Hindlimb muscle (tissue), 1 donor: ENCODE measurements around the gene PAAF1. TPM values are rescaled to one million over a fixed set of nuclear protein-coding genes. Genes with fewer than 3 reads are reported as not detected.
"Not testable (repeated sequence)": the region's sequence is repeated elsewhere in the genome, so short reads cannot be mapped to it uniquely, and the experiment has no call there.

Experiments used
- DNase-seq: peaks from one replicate; pipeline ENCODE4 v3.0.0-alpha.2; 2013
- polyA plus RNA-seq: library from polyadenylated mRNA; unstranded; fragments of 120-200 nt; gene quantifications from one replicate; pipeline ENCODE4 v1.2.1, GENCODE V29; 2013; ENCODE audit not compliant: insufficient read length

PAAF1 gene
- polyA plus RNA-seq, 1 donor, result 46.4 TPM

DNA sequence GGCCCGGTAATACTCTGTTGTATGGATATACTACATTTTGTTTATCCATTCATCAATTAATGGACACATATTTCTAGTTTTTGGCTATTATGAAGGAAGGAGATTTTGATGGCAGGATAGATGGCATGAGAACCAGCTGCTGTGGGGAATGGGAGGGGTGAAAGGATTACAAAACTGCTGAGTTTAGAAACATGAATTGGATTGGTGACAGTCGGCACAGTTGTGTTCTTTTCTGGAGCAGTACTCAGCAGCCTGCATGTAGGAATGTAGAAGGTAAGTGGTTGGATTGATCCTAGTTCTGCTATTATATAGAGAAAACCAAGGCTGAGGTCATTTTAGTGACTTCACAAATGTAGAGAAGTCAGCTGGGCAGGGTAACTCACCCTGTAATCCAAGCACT is 7.1 kb downstream of the PAAF1 start:
- DNase-seq, result no peak

DNA sequence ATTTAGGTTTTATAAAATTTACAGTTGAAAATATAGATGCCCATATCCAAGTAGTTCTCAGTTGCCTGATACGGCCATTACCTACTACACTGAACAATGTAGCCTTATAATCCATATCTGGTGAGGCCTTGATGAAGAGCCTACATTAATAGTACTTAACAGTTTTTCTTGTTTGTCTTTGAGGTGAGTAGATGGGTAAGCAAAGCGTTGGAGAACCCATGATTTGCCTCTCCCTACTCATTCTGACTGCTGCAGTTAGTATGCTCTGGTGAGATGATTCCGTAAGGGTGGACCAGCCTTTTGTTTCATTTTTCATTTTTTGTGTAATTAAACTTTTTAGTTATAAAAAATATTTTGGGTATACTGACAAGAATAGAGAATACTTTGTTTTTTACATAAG is 11.4 kb downstream of the PAAF1 start:
- DNase-seq, result no peak

DNA sequence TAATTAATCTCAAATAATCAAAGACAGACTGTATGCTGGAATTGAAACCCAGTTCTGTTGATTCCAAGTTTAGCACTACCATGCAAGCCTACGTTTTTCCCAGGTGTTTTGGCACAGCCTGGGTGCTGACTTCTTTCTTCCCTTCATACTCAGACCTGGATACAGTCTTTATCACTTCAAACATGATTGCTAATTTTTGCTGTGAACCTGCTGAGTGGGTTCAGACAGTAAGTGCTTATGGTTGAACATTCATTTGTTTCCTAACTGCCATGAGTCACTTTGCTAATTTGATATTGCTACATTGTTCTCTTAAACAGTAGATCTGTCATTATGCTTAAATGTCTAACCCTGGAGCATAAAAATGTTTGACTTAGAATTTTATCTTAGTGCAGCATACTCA is 12.2 kb downstream of the PAAF1 start:
- no peak for DNase-seq

DNA sequence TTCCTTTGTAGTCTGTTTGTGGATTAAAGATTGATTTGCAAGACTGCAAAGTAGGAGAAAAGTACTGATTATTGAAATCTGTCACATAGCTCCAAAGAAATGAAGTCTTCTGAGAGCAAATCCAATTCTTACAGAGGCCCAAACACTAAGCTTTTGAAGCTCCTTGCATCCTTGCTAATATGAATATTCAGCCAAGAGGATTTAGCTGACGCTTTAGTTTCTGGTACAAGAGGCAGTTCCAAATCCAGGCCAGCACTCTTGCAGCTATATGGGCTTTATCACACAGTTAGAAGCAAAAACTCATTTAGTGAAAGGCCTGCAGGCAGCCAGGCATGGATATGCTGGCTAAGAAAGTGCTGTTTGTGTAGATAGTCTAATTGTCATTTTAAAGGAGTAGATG is 12.7 kb downstream of the PAAF1 start:
- no peak for DNase-seq

DNA sequence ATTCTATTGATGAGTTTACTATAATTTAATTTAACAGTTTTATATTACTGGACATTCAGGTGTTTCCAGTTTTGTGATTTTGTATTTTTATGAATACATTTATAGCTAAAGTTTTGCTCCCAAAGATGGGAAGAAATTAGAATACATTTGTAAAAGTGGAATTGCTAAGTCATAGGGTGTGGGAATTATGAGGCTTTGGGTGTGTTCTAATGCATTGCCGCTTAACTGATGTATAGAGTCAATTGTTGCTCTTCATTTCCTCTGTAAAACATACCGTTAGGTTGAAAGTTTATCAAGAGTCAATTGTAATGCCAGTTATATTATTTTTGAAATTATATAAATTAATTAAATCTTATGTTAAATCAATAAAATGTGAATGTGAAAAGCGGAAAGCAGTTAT is 16.2 kb downstream of the PAAF1 start:
- DNase-seq, result no peak

DNA sequence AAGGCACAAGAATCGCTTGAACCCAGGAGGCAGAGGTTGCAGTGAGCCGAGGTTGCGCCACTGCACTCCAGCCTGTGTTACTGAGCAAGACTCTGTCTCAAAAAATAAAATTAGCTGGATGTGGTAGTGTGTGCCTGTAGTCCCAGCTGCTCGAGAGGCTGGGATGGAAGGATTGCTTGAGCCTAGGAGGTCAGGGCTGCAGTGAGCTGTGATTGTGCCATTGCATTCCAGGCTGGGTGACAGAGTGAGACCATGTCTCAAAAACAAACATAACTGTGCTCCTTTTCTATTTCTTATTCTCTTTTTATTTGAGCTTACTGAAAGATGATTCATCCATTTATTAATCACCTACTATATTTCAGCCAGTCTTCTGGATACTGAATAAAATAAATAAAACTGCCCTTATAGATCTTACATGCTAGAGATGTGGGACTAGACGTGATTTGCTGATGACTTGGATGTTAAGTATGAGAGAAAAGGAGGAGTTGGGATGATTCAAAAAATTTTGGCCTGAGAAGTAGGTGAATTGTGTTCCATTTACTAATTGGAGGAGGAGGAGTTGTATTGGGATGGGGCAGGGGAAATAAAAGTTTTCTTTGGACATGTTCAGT is 18.0 kb downstream of the PAAF1 start:
- no peak for DNase-seq

DNA sequence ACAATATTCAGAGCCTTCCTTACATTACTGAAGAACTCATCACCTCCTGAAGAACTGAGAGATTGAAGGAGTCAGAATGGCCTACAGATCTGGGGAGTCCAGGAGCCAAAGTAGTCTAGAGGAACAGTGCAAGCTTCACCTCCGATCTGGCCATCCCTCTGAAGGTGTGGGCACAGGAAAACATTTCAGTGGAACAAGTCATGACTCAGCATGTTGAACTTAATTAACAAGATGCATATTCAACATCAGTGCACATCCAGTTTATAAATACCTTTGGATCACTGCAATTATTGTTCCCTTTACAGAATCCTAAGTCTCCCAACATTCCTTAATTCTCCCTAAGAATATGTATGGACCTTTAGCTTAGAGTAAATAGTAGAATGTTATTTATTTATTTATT is 25.5 kb downstream of the PAAF1 start:
- no peak for DNase-seq

DNA sequence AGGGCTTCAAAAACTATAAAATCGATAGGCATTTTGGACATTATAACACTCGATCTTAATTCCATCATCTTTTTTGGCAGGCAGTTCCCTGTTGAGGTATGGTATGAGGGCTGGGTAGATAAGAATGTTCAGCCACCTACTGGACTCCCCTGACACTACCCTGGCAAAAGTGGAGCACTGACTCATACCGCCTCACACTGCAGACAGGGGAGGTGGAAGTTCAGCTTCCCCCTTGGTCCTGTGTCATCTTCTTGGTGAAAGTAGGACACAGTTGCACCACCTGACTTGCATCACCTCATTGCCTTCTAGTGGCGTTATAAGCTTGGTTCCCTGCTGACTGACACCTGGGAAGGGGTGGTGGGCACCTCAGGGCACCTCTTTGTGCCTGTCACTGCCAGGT is 30.4 kb downstream of the PAAF1 start:
- DNase-seq, result no peak

DNA sequence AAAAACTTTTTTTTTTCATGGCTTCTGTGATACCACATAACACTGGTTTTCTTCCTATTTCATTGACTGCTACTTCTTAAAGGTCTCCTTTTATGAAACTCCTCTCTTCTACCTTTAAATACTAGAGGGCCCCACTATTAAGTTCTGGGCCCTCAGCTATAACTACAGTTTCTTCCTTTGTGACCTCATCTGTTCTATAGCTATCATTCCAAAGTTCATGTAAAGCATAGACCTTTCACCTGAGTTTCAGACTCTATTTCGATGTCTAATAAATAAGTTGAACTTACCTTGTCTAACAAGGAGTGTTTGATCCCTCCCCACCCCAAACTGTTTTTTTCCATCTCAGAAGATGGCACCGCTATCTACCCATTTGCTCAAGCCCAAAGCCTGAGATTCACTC is 35.2 kb downstream of the PAAF1 start:
- DNase-seq, result no peak

DNA sequence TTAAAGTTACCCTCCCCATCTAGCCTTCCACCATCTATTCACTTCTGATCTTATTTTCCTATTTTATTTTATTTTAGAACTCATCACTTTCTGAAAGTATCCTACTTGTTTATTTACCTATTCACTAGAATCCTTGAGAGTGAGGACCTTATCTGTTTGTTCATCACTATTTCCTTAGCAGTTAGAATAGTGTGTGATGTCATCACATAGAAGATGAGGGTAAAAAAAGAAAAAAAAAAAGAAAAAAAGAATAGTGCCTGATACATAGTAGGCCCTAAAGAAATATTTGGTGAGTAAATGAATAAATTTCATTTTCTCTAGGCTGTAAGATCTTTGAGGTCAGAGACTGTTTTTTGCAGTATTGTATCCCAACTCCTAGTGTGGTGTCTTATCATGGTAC is 36.7 kb downstream of the PAAF1 start:
- no peak for DNase-seq

DNA sequence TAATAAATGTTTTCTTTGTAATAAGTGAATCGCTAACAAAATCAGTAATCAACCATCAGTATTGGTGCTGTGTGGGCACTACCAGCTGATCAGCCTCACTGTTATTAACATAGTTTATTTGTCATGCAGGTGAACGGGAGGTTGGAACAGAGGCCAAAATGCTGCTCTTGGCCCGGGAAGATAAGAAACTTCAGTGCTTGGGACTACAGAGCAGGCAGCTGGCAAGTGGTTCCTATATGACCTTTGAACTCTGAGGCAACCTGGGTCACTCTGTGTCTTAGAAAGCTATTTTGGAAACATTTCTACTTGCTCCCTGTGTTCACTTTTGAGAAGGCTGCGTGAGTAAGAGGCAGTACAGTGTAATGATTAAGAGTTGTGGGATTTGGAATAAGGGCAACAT is 37.5 kb downstream of the PAAF1 start:
- no peak for DNase-seq

DNA sequence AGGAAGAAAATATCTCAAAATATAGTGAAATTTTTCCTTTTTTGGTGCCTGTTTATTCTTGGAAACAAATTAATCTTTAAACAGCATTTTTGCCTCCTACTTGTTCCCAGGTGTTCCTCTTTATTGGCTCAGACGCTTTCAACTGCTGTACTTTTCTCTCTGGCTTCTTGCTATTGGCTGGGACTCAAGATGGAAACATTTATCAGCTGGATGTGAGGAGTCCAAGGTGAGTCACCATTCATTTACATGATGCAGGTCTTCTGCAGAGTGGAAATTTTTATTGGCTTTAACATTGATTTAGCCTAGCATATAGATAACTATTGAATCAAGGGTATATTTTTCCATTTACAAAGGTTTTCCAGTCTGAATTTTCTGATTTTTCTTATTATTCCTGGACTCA is 39.6 kb downstream of the PAAF1 start:
- DNase-seq, result no peak

DNA sequence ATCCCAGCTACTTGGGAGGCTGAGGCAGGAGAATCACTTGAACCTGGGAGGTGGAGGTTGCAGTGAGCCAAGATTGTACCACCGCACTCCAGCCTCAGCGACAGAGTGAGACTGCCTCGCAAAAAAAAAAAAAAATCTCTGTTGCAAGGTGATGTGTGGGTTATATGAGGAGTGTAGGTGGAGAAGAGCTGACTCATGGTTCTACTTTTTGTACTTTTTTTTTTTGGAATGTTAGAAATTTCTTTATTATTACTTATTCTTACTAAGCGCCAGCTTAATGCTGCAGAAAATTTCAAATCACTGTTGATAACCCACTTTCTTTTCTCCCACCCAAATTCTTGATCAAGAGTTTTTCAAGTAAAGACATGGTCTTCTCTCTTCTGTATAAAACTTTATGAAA is 44.4 kb downstream of the PAAF1 start:
- no peak for DNase-seq

DNA sequence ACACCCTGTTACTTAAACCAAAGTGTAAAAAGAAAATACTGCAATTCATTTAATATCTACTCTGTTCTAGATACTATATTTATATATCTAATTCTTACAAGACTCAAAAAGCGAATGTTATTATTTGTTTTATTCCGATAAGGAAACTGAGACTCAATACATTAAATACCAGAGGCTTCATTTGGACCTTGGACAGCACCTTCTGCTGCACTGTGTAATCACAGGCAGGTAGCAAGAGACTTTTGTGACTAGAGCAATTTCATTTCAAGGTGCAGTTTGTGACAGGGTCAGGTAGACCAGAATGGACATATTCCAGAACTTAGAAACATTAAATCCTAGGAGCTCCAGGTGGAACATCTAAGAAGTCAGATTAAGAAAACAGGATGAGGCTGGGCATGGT is 52.6 kb downstream of the PAAF1 start:
- no peak for DNase-seq

DNA sequence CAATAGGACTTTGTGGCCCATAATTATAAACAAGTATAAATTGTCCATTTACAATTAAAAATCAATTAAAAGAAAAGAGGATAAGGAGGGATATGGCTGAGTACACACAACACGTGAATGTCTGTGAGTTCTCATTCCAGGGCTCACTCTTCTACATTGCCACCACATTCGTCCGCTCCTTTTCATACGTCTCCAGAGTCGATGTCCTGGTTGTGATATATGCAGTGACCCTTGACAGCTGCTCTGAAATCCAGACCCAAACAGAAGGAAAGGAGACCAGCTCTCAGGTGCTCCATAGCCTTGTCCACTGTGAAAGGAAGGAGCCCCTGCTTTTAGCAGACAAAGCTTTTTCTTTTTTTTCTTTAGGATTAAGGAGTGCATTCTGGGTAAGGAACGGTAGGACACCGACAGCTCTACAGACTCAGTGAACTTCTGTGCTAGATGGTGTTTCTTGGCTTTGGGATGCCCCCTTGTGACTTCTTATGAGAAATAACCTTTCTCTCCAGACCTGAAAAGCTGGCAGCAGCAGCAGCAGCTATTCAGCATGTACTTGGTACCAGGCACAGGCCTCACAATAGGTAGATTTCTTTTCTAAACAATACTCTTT is 54.3 kb downstream of the PAAF1 start:
- no peak for DNase-seq

DNA sequence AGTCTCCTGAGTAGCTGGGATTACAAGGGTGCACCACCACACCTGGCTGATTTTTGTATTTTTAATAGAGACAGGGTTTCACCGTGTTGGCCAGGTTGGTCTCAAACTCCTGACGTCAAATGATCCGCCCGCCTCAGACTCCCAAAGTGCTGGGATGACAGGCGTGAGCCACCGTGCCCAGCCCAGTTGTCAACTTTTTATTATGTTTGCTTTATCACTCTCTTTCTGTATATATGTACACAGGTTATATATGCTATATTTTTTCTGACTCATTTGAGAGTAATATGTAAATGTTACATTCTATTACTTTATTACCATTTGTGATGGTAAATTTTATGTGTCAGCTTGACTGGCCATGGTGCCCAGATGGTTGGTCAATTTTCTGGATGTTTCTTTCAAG is 55.2 kb downstream of the PAAF1 start:
- no peak for DNase-seq

DNA sequence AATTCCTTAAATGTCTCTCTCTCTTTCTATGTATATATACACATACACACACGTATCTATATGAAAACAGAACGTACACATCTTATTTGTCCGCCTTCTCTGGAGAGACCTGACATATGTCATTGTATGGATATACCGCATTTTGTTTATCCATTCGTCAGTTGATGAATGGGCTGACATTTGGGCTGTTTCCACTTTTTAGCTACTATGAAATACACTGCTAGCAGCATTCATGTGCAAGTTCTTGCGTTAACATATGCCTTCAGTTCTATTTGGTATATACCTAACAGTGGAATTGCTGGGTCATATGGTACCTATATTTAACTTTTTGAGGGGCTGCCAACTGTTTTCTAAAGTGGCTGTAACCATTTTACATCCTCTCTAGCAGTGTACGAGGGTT is 56.0 kb downstream of the PAAF1 start:
- DNase-seq, result no peak

DNA sequence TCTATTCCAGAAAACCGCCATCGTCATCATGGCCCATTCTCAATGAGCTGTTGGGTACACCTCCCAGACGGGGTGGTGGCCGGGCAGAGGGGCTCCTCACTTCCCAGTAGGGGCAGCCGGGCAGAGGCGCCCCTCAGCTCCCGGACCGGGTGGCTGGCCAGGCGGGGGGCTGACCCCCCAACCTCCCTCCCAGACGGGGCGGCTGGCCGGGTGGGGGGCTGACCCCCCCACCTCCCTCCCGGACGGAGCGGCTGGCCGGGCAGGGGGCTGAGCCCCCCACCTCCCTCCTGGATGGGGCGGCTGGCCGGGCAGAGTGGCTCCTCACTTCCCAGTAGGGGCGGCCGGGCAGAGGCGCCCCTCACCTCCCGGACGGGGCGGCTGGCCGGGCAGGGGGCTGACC is 59.2 kb downstream of the PAAF1 start:
- not testable (repeated sequence) for DNase-seq

DNA sequence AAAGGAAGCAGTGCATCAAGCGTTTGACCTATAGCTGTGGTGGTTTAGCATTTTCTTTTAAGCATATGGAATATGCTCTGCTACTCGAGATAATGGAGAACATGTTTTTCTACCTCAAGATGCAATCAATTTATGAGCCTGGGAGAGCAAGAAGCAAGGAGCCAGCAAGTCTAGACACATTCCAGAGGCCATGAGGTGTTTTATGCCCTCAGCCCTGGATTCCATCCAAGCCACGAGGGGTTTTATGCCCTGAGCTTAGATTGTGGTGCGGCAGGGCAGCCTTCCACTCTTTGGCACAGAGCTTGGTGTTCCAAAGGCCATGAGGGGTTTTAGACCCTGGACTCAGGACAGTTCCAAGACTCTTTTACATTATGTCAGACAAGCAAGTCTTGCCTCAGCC is 62.3 kb downstream of the PAAF1 start:
- no peak for DNase-seq

DNA sequence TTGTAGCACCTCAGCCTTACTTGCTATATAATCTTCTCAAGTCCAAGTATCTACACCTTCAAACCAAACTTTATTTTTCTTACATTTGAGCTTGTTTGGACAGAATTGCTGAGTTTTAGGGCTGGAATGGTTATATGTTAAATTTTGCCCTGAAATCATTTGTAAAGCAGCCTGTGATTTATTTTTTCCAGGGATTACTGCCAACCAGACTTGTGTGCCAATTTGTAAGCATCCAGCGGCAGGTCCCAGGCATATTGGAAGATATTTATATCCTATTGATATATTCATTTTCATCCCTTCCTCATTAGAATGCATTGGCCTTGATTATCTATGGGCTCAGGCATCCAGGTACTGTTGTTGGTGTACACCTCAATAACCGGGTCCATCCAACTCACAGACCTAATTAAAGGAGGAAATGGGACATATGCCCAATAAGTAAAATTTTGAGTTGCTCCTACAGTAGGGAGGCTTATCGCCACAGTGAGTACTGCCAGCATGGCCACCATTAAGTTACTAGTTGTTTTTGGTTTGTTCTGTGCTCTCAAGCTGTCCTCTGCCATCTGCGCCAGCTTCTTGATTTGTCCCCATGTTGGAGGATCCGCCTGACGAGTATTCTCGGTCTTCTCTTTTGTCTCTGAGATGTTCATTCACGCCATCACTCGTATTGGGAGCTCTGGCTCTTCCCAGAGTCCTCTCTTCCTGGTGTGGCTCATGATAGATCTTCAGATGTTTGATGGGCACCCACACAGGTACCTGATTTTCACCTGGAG is 64.2 kb downstream of the PAAF1 start:
- DNase-seq, result peak; percentile 30

DNA sequence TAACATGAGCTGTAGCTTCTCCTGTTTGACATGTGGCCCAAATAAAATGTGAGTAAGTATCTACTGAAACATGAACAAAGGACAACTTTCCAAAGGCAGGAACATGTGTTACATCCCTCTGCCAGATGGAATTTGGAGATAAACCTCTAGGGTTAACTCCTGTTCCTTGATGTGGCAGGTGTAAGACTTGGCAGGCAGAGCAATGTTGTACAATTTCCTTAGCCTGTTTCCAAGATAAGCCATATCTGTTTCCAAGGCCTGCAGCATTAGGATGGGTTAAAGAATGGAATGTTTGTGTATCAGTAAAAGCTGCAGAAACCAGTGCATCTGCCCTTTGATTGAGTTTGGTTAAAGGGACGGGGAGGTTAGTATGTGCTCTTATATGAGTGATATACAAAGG is 65.2 kb downstream of the PAAF1 start:
- DNase-seq, result no peak

DNA sequence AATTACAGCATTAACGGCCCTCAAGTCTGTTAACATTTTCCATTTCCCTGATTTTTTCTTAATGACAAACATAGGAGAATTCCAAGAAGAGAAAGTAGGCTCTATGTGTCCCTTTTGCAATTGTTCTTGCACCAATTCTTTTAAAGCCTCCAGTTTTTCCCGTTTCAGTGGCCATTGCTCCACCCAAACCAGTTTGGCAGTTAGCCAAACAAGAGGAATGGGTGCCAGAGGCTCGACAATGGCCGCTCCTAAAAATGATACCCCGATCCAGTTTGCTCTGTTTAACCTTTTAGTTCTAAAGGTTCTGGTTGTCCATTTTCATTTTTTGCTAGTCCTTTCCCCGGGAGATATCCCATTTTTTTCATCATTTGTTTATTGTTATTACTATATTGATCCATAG is 67.3 kb downstream of the PAAF1 start:
- DNase-seq, result no peak

DNA sequence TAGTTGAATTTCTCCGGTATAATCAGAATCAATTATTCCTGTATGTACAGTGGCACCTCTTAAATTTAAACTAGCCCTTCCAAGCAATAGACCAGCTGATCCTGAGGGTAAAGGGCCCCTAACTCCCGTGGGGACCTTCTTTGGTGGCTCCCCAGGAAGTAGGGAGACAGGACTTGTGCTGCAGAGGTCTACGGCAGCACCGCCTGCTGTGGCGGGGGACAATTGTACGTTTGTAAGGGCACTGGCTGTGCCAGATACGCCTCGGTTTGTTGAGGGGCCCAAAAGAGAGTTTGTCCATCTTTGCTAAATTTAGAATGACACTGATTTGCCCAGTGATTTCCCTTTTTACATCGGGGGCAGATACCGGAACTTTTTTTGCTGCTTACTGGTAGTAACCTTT is 68.1 kb downstream of the PAAF1 start:
- DNase-seq, result no peak

DNA sequence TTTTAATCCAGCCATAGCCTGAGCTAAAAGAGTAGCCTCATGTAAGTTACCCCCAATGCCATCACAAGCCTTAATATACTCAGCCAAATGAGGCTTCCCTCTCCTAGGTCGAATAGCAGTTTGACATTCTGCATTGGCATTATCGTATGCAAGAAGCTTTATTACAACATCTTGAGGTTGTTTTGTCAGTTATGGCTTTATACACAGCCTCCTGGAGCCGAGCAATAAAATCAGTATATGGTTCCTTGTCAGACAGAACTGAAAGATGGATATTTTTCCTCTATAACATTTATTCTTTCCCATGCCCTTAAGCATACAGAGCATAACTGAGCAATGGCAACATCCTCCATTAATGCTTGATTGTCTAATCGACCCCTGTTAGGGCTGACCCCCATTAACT is 68.6 kb downstream of the PAAF1 start:
- DNase-seq, result no peak
